Fibroblast of skin of left biceps (primary cell): ENCODE measurements around the gene GPSM1.

Experiments used
- DNase-seq, 2 experiments: peaks; one replicate each; pipeline ENCODE4 v3.0.0-alpha.2; 2013; ENCODE audit warnings: low read depth in 2 of 2

GPSM1 gene

DNA sequence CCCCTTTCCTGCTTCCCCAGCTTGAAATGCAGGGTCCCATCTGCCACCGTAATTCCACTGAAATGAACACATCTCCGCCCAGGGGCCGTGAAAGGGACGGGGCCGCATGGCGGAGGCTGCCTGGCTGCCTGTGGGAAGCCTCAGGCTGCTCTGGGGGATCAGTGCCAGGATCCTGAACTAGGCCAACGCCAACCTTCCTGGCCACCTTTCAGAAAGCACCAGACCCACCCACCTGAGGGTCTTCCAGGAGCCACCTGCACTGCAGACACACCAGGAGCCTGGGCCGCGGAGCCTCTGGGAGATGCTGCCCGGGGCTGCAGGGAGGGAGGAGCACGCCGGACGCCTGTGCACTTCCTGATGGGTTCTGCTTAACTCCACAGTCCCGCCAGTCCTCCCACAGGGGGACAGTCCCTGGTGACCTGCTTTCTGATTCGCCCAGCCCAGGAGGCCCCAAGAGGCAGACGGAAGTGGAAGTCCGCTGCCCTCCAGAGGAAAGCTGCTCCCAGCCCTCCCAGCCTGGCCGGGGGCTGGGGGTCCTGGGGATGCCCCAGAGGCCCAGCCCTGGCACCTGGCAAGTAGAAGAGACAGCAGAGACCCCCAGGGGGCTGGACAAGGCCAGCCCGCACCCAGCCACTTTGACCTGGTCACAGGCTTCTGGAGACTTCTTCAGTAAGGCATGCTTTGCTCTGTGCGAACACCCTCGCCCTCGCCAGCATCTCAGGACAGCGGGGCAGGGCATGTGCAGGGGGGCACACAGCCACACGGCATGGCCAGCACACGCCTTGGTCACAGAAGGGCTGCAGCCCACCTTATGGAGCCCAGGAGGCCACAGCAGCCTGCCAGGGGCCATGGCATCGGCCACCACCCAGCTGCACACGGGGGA lies 46.2 kb downstream of the GPSM1 start, which contains the start of gene CARD9:
TSS of gene CARD9 (minus strand) at position 370 of the 883 bp plus-strand sequence. CDS start 1,591 bp downstream, outside the sequence.
- DNase-seq: no peak

DNA sequence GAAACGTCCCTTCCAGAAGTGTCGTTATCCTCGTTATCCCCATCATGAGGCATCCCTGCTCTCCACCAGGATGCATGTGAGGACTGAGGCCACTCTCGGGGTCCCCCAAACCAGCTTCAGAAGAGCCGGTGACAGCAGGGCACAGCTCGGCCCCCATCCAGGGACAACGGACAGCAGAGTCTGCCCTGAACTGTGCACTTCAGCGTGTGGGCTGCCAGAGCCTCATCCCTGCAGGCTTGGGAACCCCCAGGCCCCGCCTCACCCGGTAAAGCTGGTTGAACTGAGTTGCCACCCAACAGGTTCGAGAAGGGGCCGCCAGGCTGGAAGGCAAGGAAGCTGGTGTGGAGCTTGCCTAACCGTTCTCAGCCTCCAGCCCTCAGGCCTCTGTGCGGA lies 46.8 kb downstream of the GPSM1 start:
- no peak for DNase-seq

DNA sequence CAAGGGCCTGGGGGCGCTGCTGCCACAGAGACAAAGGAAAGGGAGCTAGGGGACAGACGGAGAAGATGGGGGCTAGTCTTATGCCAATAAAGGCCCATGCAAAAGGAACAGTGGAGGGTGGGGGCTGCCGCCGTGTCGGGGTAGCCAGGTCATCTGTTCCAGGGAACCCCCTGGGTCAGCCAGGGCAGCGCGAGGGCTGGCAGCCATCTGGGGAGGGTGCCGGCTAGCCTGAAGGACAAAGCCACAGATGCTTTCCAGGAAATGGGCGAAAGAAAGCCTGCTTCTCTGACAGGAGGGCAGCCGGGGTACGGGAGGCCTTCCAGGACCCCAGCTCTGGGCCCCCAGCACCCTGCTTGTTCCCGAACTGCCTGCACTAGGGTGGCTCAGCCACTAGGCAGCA lies 47.8 kb downstream of the GPSM1 start:
- no peak for DNase-seq

DNA sequence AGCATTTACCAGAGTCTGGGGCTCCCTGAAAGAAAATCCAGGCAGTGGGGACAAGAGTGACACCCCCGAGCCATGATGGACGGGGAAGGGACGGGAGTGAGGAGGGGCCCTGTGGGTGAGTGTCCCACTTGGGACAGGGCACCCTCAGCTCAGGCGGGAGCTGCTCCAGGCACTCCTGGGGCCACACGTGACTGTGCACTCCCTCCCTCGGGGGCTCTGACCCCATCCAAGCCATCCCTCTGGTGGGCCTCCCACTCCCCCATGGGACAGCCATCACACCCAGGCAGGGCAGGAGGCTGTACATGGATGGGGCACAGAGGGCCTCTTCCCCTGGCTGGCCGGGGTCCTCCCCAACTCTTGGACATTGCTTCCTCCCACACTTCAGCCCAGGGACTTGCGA lies 49.1 kb downstream of the GPSM1 start:
- DNase-seq: no peak

DNA sequence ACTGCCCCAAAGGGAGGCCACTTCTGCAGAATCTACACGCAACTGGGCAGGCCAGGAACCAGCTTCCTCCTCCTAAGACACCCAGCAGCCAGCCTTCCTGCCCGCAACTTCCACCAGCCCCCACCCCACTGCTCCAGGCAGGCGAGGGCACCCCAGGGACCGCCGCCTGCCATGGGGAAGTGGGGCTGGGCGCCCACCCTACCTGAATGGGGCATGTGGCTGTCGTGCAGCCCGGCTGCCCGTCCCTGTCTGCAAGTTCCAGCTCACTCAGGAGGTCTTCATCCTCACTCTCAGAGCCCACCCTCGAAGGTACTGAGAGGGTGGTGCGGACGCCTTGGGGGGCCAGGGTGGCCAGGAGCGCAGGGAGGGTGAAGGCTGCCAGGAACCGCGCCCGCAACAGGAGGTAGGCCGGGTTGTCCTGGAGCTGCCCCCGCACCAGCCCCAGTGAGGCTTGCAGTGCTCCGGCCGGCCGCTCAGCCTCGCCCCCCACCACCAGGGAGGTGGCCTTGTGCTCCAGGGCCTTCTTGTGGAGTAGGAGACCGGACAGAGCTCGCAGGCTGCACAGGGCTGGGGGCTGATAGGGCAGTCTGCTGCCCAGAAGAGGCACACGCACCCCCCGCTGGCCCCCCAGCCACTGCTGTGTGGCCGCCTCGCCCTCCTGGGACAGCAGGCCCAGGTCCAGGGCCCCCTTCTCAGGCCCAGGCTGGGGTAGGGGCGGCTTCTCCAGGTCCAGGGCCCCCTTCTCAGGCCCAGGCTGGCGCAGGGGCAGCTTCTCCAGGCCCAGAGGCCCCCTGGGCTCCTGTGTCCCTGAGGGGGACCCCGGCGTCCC lies 50.2 kb downstream of the GPSM1 start:
- no peak for DNase-seq

DNA sequence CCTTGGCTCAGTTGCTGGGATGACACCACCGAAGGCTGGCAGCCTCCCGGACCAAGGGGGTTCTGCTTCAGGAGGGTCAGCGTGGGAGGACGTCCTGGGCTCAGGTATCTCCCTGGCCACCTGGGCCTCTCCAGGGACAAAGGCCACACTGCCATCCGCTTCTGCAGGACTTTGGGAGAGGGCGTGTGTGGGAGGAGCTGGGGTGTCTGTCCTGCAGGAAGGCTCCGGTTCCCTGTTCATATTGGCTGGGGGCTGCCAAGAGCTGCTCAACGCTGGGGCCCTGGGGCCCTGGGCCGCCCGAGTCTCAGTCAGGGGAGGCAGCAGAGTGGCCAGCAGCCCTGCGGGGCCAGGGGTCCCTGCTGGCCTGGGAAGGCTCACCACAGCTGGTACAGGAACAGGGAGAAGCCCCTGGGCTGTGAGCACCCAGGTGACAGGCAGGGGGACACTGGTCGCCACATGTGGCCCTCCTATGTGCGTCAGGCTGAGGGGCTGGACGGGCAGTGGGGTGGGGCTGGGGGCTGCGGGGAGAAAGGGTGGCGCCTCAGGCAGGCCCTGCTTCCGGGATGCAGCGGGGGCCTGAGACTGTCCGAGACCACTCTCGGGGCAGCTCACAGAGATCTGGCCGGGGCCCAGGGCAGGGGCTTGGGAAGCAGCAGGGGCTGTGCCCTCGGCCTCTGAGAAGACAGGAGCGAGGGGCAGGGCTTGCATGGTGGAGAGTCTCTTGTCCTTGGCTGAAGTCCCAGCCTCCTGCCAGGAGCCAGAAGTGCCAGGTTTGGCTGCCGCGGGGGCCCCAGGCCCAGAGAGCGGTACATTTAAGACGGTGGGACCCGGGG lies 51.0 kb downstream of the GPSM1 start:
- DNase-seq: no peak

DNA sequence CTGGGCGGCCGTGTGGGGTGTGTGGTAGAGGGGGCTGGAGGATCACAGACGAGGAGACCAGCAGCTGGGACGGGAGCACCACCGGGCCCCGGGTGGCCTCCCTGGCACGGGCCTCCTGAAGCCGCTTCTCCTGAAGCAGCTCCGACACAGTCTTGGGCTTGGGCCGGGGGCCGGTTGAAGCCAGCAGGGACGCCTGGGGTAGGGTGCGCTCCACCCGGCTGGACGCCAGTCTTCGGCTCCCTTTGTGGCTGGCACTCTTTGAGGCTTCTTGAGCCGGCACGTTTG lies 51.6 kb downstream of the GPSM1 start:
- no peak for DNase-seq

DNA sequence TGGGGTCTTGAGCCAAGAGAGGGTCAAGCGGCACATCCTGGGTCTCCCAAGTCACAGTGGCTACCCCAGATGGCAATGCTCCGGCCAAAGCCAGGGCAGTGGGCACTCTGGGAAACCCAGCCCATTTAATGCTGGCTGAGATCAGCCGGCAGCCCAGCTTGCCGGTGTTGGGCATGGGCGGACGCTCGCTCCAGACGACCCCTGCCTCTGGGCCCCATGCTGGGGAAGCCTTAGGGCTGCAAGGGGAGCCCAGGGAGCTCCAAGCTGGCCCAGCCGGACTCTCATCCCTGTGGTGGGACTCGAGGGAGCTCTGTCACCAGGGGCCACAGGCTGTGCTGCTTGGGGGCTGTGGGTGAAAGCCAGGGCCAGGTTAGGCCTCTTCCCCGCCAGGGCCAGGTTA lies 52.1 kb downstream of the GPSM1 start:
- DNase-seq: no peak

DNA sequence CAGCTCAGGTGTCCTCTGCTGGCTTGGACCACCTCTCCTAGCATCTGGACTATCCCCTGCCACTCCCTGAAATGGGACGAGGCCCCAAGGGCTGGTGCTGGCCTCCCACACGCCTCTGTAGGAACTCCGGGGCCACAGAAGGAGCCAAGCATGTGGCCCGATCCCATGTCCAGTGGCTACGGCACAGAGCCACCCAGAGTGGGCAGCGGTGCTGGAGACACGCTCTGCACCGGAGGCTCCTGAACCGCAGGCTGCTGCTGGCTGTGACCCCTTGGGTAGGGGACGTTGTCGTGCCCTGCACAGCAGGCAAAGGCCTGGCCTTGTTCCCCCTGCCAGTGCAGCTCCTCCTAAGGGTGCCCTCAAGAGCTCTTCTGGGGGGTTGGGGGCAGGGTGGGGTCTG lies 52.6 kb downstream of the GPSM1 start:
- DNase-seq: no peak

DNA sequence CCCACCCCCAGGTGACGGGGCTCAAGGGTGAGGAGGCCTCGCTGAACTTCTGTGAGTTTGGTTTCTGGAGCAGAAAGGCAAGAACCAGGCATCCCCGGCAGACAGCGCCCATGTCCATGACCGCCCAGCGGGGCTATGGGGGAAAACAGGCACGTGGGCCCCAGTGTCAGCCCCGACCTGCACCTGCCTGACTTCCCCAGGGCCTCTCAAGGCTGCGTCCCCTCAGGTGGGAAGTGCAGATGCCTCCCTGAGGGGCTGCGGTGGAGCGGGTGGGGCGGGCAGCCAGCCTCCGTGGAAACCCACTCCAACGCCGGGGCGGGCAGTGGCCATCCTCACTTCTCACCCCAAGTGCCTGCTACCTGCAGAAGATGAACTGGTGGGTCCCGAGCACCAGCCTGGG lies 53.0 kb downstream of the GPSM1 start:
- DNase-seq: no peak

DNA sequence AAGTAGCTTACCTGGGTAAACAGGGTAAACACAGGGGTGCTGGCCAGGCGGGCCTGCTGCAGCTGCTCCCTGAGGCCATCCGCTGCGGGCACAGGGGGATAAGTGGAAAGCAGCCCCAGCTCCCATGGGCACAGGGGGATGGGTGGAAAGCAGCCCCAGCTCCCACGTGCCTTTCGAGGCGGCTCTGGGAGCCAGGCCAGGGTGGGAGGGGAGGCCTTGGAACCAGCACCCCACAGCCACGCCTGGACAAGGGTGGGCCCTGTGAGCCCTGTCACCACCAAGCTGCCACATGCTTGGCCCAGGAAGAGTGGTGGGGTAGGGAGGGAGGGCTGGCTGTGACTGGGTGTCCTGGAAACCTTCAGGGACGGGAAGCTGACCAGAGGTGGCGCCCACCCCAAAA lies 54.0 kb downstream of the GPSM1 start:
- no peak for DNase-seq

DNA sequence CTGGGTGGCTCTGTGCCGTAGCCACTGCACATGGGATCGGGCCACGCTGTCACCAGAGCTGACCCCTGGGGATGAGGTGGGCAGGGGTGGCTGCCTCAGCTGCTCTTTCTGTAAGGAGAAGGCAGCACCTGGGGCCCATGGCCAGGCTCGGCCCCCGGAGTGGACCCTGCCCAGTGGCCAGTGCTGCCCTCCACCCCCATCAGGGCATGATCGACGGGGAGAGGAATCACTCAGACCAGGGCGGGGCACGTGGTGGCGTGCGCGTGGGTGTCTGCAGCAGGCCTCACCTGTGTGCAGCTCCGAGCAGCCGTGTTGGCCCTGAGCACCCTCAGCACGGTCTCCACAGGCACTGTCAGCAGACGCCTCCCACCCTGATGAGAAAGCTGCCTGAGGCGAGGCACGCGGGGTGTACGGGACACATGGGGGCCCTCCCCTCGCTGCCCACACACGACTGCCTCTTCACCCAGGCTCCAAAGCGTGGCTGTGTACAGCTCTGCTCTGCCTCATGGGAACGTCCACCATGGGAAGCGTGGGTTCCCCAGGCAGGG lies 54.7 kb downstream of the GPSM1 start:
- no peak for DNase-seq

DNA sequence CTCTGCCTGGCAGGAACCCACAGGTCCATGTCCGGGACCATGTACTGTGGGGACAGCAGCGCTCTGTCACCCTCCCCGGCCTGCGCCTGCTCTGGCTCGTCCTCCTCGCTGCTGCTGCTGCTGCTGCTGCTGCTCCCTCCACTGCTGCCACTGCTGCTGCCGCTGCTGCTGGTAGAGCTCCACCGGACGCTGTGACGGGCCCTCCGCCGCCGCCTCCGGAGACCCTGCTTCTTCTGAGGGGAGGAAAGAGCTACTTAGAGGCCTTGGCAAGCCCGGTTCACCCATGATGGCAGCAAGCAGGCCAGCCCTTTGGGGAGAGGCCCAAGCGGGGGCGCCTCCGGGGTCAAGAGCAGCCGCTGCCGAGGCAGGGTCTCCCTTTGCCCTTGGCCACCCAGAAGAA lies 56.1 kb downstream of the GPSM1 start:
- no peak for DNase-seq

DNA sequence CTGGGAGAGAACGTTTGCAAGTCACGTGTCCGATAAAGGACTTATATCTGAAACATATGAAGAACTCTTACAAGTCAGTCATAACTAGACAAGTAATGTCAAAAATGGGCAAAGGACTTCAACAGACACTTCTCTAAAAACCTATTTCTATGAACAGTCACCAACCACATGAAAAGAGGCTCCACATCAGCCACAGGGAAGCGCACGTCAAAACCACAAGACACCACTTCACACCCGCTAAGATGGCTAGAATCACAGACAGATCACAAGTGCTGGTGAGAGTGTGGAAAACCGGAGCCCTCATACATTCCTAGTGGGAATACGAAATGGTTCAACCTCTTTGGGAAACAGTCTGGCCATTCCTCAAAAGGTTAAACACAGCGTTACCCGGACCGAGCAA lies 57.7 kb downstream of the GPSM1 start:
- DNase-seq: no peak

DNA sequence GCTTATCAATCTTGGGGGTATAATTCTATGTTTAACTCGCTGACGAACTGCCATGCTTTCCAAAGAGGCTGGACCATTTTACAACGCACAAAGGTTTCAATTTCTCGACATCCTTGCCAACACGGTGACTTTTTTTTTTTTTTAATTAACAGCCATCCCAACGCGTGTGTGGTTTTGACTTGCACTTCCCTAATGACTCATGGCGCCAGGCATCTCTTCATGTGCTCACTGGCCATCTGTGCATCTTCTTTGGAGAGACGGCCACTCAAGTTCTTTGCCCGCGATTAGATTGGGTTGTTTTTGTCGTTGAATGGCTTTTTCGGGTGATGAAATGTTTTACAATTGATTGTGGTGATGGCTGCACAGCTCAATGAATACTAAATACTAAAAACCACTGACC lies 58.7 kb downstream of the GPSM1 start:
- no peak for DNase-seq

DNA sequence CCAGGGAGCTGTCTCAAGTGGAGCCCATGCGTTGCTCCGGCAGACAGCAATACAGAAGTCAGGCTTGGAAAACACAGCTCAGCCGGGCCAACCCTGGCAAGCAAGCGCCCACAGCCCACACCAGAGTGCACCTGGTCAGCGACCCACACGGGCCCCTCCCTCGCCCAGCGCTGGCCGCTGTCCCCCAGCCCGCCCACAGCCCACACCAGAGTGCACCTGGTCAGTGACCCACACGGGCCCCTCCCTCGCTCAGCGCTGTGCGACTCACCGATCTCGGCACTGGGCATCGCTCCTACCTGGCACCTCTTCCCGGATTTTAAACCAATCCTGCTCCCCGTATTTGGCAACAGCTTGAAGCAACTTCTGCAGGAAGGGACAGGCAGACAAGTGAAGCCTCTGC lies 59.9 kb downstream of the GPSM1 start:
- DNase-seq: no peak

DNA sequence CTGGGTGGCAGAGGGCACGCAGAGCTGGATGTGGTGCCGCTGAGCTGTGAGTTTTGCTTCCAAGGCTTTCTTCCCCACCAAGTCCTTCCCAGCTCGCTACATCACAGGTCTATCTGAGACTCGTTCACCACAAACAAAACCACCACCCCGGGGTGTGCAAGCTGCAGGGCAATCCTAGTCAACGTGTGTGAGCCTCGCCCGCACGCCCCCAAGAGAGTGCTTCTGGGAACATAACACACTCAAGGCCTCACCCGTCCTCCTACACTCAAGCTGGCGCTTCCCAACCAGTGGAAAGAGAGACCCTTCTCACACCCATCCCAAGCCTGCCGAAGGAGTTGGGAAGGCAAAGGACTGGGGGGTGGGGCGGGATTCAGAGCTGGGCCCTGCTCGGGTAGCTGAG lies 62.1 kb downstream of the GPSM1 start:
- DNase-seq: no peak

DNA sequence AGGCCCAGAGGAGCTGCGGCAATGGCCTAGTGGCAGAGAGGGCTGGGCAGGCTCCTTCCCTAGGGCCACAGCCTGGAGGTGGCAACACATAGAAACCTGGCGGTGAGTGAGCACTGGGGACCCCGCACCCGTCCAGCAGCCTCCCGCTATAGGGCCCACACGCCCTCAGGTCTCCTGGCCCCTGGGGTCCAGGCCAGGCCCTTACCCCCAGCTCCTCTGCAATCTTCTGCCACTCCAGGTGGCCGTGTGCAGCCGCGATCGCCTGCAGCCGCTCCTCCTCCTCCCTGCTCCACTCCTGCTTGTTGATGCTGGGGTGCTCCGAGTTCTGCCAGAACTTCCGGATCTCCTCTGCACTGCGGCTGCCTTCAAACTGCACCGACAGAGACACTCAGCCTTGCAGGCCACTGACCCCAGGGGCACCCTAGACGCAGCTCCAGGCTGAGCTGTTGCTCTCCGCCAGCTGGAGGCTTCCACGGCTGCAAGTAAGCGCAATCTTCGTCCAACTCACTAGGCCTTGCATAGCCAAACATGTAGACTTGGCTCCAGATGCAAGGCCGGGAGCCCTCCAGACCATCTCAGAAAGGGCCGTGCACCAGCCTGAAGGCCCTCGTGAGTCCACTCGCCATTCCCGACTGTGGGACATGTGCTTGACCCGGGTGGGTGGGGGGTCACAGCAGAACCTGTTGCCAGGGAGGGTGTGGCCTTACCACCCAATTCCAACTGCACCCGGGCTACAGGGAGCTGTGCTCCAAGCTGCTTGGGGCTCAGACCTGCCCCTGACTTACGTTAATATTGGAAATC lies 64.6 kb downstream of the GPSM1 start:
- DNase-seq: no peak

DNA sequence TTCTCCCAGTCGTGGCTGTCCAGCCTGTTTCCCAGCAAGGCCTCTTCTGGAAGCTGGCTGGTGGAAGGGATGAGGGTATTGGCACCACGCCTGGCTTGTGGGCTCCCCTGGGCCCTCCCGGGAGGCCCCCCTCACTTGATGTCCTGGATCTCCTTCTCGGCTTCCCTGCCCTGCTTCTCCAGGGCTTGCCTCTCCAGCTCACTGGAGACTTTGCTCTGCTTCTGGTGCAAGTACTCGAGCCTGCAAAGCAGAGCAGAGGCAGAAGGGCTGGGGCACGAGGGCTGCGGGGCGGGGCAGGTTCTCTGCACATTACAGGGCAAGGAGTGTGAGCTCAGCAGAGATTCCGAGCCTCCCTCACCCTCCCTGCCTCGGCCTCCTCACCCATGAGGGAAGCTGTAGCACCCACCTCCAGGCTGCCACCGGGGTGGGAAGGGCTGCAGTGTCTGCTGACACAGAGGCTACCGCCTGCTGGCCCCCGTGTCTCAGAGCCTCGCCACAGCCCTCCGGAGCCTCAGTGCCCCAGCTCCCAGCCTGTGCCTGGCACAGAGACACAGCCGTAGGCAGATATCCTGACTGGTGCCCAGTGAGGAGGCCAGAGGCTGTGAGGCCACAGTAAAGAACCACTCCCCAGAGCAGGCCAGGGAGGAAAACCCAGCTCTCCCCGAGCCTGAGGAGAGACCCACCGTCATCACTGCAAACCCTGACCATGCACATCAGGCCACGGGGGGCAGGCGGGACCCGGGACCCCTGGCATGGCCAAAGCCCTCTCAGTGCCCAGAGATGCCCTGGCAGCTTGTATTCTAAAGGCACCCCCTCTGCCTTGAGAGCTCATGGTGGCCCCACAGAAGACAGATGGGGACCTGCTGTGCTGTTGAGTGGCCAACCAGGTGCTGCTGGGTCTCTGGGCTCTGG lies 65.5 kb downstream of the GPSM1 start:
- DNase-seq: no peak

DNA sequence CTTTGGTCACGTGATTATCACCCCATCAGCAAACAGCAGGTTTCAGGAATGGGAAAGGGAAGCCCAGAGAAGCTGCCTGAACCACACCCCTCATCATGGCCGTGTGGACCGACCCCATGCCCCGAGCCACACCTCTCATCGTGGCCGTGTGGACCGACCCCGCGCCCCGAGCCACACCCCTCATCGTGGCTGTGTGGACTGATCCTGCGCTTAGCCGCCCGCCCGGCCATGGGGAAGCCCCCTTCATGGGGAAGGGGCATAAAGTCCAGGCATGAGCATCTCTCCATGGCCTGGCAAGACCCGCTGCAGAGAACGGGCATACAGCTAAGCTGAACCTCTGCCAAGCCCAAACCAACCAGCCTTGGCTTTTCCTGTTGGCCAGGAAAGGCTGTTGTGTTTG lies 66.2 kb downstream of the GPSM1 start:
- no peak for DNase-seq
